Activated CD4-positive, alpha-beta T cell treated with anti-CD3 and anti-CD28 coated beads, Interleukin-2, amount 10 ng/mL, durations not matched to agents 7 days and 5 days (primary cell): ENCODE results near the gene ADAMTS2. TPM values are rescaled to one million over a fixed set of nuclear protein-coding genes. Genes with fewer than 3 reads are reported as not detected.

ENCODE experiments used
- CTCF ChIA-PET: fragments of 350-600 bp; sonication (Branson Sonifier 250); formaldehyde crosslinking; loops from one replicate; lab custom pipeline; 2021; ENCODE audit warnings: antibody characterized with exemption; lab: Charles Lee
- POLR2A ChIA-PET: fragments of 350-600 bp; sonication (Branson Sonifier 250); formaldehyde crosslinking; loops from one replicate; lab custom pipeline; 2021; ENCODE audit warnings: antibody characterized with exemption; lab: Charles Lee
- DNase-seq: peaks from one replicate; pipeline ENCODE4 v3.0.0-alpha.2; 2020
- H3K27ac Mint-ChIP-seq: one replicate; pipeline ENCODE4 v1.8.0; 2021; ENCODE audit warnings: mild to moderate bottlenecking, moderate library complexity, mixed read lengths
- H3K27me3 Mint-ChIP-seq: one replicate; pipeline ENCODE4 v1.8.0; 2021; ENCODE audit warnings: mixed read lengths
- H3K36me3 Mint-ChIP-seq: one replicate; pipeline ENCODE4 v1.8.0; 2021; ENCODE audit warnings: low read depth, mixed read lengths
- H3K4me1 Mint-ChIP-seq: one replicate; pipeline ENCODE4 v1.8.0; 2021; ENCODE audit warnings: mixed read lengths
- H3K4me3 Mint-ChIP-seq: one replicate; pipeline ENCODE4 v1.8.0; 2021; ENCODE audit warnings: mild to moderate bottlenecking, moderate library complexity, mixed read lengths
- H3K9me3 Mint-ChIP-seq: one replicate; pipeline ENCODE4 v1.8.0; 2021; ENCODE audit warnings: mixed read lengths
- total RNA-seq, 2 experiments: library from RNA; stranded (reverse); gene quantifications; one replicate each; pipeline ENCODE4 v1.2.3, GENCODE V29; 2021

The ADAMTS2 gene
- total RNA-seq, 2 experiments from 2014 or later = not detected

- H3K36me3 Mint-ChIP-seq = no peaks in the 10 kb centered on the region
- H3K9me3 Mint-ChIP-seq = no peaks in the 10 kb centered on the region
- POLR2A ChIA-PET = no interaction called here
- H3K4me3 Mint-ChIP-seq = no peak overlapping the region
- no peak overlapping the region for H3K27ac Mint-ChIP-seq
- H3K4me1 Mint-ChIP-seq = no peaks in the 10 kb centered on the region
- H3K27me3 Mint-ChIP-seq = no peaks in the 10 kb centered on the region
- CTCF ChIA-PET = no interaction called here
- no peak for DNase-seq
Observed at GRCh38 chr5:179232091-179232735, 113.0 kb downstream of the ADAMTS2 start.

- Mint-ChIP-seq H3K9me3 (no peaks in the 10 kb centered on the region), H3K27ac (no peak overlapping the region), H3K4me1 (no peaks in the 10 kb centered on the region), H3K27me3 (no peaks in the 10 kb centered on the region), H3K4me3 (no peak overlapping the region), H3K36me3 (no peaks in the 10 kb centered on the region)
- DNase-seq = no peak
- ChIA-PET CTCF (no interaction called here), POLR2A (no interaction called here)
Observed at GRCh38 chr5:179231309-179231708, 114.0 kb downstream of the ADAMTS2 start.

DNA sequence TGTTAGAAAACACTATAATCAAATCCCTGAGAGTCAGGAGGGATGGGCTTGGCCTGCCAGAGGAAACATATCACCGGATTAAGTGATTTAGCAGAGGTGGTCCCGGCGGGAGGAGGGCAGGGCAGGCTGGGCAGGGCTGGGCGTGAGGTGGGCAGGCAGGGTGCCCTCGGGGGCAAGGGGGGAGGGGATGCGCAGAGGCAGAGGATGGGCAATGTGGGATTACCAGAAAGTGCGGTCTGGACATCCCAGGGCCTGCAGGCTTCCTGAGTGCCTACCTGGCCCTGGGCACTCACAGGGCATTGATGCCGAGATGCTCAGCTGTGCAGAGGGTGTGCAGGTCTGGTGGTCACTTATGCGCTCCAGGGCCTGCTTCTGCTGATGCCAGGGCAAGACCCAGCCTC, 115.2 kb downstream of the ADAMTS2 start:
- ChIA-PET POLR2A (no interaction called here), CTCF (no interaction called here)
- no peak overlapping the region for H3K4me3 Mint-ChIP-seq
- DNase-seq = no peak
- H3K4me1 Mint-ChIP-seq = no peaks in the 10 kb centered on the region
- H3K27ac Mint-ChIP-seq = no peak overlapping the region
- H3K36me3 Mint-ChIP-seq = no peaks in the 10 kb centered on the region
- no peaks in the 10 kb centered on the region for H3K9me3 Mint-ChIP-seq
- H3K27me3 Mint-ChIP-seq = no peaks in the 10 kb centered on the region

DNA sequence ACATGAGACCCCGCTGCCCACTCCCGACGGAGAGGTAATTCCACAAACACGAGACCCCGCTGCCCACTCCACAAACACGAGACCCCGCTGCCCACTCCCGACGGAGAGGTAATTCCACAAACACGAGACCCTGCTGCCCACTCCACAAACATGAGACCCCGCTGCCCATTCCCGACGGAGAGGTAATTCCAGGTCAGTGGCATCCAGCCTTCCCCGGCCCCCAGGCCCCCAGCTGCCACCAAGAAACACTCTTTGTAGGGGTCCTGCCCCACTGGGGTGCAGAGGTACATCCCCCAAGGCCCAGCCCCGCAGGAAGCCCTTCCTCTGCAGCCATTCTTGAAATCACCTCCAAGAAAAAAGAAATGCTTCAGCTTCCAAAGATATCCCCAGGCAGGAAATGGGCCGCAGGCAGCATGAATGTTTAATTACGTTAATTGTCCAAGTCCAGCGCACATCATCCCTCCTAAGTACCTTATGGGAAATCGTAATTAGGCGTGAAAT, 115.9 kb downstream of the ADAMTS2 start:
- no peak for DNase-seq
- H3K4me1 Mint-ChIP-seq = no peaks in the 10 kb centered on the region
- H3K9me3 Mint-ChIP-seq = no peaks in the 10 kb centered on the region
- no peak overlapping the region for H3K4me3 Mint-ChIP-seq
- H3K27me3 Mint-ChIP-seq = no peaks in the 10 kb centered on the region
- CTCF ChIA-PET = no interaction called here
- no peak overlapping the region for H3K27ac Mint-ChIP-seq
- POLR2A ChIA-PET = no interaction called here
- no peaks in the 10 kb centered on the region for H3K36me3 Mint-ChIP-seq

DNA sequence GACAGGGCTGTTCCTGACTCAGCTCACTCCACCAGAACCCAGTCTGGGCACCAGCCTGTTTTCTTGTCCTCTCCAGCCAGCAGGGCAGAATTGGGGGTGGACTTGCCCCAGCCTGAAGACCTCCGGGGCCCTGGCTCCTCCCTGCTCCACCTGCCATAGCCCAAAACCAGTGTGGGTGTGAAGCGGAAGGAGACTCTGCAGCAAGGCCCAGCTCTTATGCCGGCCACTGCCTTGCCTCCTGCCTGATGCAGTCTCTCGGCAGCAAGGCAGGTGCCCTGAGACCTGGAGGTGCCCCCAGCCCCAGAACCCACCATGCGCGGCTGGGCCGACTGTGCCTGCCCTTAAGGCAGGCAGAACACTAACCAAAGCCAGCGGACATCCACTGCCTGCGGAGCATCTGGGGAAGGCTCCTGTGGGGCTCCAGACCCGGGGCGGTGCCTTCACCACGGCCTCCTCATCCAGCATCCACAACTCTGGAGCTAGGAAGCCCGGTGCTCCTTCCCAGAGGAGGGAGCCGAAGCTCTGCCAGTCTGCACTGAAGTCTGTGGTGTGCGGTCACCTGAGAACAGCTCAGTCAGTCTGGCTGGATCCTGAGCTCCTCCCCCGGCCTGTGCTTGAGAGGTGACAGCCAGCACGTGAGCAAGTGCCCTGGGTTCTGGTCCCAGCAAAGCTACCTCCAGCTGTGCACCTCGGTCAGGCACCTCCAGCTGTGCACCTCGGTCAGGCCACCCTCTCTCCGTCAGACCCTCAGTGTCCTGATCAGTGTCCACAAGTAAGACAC, 116.7 kb downstream of the ADAMTS2 start:
- H3K27ac Mint-ChIP-seq = no peak overlapping the region
- DNase-seq = no peak
- no peaks in the 10 kb centered on the region for H3K36me3 Mint-ChIP-seq
- no peak overlapping the region for H3K4me3 Mint-ChIP-seq
- POLR2A ChIA-PET = no interaction called here
- H3K27me3 Mint-ChIP-seq = no peaks in the 10 kb centered on the region
- H3K9me3 Mint-ChIP-seq = no peaks in the 10 kb centered on the region
- CTCF ChIA-PET = no interaction called here
- no peaks in the 10 kb centered on the region for H3K4me1 Mint-ChIP-seq

DNA sequence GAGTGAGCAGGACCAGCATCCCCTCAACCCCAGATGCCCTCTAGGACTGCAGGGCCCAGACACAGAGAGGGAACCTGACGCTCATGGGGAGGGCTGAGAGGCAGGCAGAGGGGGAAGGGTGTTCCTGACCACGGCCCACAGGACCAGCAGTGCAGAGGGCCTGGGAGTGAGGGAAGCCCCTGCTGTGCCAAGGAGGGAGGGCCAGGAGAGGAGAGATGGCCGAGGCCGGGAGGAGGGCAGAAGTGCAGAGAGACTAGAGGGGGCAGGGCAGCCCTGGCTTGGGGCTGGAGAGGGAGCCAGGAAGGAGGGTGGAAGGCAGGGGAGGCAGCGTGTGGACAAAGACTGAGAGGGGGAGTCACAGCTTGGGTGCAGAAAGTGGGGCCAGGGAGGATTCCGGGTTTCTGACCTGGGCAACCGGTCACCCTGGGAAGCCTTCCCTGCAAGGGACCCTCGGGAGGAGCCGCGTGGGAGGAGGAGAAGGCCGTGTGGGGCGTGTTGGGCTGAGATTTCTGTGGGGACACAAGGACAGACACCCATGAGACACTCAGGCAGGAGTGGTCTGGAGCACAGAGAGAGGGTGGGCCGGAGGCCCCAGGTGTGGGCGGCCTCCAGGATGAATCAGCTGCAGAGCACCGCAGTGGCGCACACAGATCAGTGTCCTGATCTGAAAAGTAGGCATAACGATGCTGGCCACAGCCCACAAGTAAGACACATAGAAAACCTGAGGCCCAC, 117.5 kb downstream of the ADAMTS2 start:
- CTCF ChIA-PET = no interaction called here
- DNase-seq = no peak

GRCh38 chr5:179227229-179227579, 118.1 kb downstream of the ADAMTS2 start:
- Mint-ChIP-seq H3K4me1 (no peaks in the 10 kb centered on the region), H3K9me3 (peaks cover 7% of the 10 kb centered on the region), H3K27me3 (no peaks in the 10 kb centered on the region), H3K27ac (no peak overlapping the region), H3K36me3 (no peaks in the 10 kb centered on the region), H3K4me3 (no peak overlapping the region)
- CTCF ChIA-PET = no interaction called here
- POLR2A ChIA-PET = no interaction called here
- no peak for DNase-seq

More for the DNA sequence above, 117.5 kb downstream of the ADAMTS2 start:
- Mint-ChIP-seq H3K36me3 (no peaks in the 10 kb centered on the region), H3K27ac (no peak overlapping the region), H3K4me3 (no peak overlapping the region), H3K4me1 (no peaks in the 10 kb centered on the region), H3K27me3 (no peaks in the 10 kb centered on the region), H3K9me3 (peaks cover 7% of the 10 kb centered on the region)
- POLR2A ChIA-PET = no interaction called here

GRCh38 chr5:179226696-179227095, 118.6 kb downstream of the ADAMTS2 start:
- DNase-seq = no peak
- Mint-ChIP-seq H3K4me3 (no peak overlapping the region), H3K36me3 (no peaks in the 10 kb centered on the region), H3K27ac (no peak overlapping the region), H3K9me3 (peaks cover 7% of the 10 kb centered on the region), H3K27me3 (no peaks in the 10 kb centered on the region), H3K4me1 (no peaks in the 10 kb centered on the region)
- ChIA-PET CTCF (no interaction called here), POLR2A (no interaction called here)

GRCh38 chr5:179225387-179225786, 119.9 kb downstream of the ADAMTS2 start:
- no peak for DNase-seq
- H3K36me3 Mint-ChIP-seq = no peaks in the 10 kb centered on the region
- CTCF ChIA-PET = interaction anchor here (0.7 kb wide), 1 partner anchor 207 kb away, joined by 3 read pairs; no protein-coding TSS in a partner anchor
- no peaks in the 10 kb centered on the region for H3K4me1 Mint-ChIP-seq
- no peaks in the 10 kb centered on the region for H3K27me3 Mint-ChIP-seq
- no peak overlapping the region for H3K4me3 Mint-ChIP-seq
- H3K9me3 Mint-ChIP-seq = peaks cover 7% of the 10 kb centered on the region
- POLR2A ChIA-PET = no interaction called here
- H3K27ac Mint-ChIP-seq = no peak overlapping the region

GRCh38 chr5:179224741-179225140, 120.5 kb downstream of the ADAMTS2 start:
- Mint-ChIP-seq H3K4me1 (no peaks in the 10 kb centered on the region), H3K27me3 (no peaks in the 10 kb centered on the region), H3K36me3 (no peaks in the 10 kb centered on the region), H3K4me3 (no peak overlapping the region), H3K27ac (no peak overlapping the region), H3K9me3 (peaks cover 7% of the 10 kb centered on the region)
- ChIA-PET CTCF (no interaction called here), POLR2A (no interaction called here)
- no peak for DNase-seq

DNA sequence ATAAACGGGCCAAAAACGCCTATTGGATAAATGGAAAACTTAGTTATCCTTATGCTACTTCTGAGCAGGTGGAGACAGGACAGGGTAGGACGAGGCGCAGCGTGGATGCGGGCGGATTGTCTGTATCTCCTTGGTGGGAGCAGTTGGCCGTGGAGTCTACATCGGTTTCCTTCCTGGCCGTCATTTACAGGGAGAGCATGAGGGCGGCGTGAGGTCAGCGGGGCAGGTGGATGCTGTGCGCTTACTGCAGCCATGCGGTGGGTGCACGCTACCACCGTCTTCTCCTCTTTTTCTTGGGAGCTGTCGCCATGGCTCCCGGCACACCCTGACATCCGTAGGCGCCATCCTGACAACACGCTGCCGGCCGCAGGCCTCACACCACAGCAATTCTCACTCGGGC, 121.3 kb downstream of the ADAMTS2 start:
- ChIA-PET CTCF (no interaction called here), POLR2A (no interaction called here)
- no peak overlapping the region for H3K27ac Mint-ChIP-seq
- H3K27me3 Mint-ChIP-seq = no peaks in the 10 kb centered on the region
- DNase-seq = no peak
- H3K9me3 Mint-ChIP-seq = peaks cover 7% of the 10 kb centered on the region
- H3K4me1 Mint-ChIP-seq = no peaks in the 10 kb centered on the region
- no peak overlapping the region for H3K4me3 Mint-ChIP-seq
- no peaks in the 10 kb centered on the region for H3K36me3 Mint-ChIP-seq

- ChIA-PET CTCF (no interaction called here), POLR2A (no interaction called here)
- Mint-ChIP-seq H3K9me3 (peaks cover 7% of the 10 kb centered on the region), H3K36me3 (no peaks in the 10 kb centered on the region), H3K27me3 (no peaks in the 10 kb centered on the region), H3K4me1 (no peaks in the 10 kb centered on the region), H3K4me3 (no peak overlapping the region), H3K27ac (no peak overlapping the region)
- DNase-seq = no peak
Observed at GRCh38 chr5:179223528-179223927, 121.7 kb downstream of the ADAMTS2 start.
